K562 (cell line): ENCODE results near the gene CHPF. TPM values are rescaled to one million over a fixed set of nuclear protein-coding genes. Genes with fewer than 3 reads are reported as not detected.
A peak's percentile ranks its signal among the peaks of the same experiment; 100 is the strongest.

Source experiments
- ATAC-seq: fragments of 200-7000 bp; cut with Tn5 transposase; 3 replicates; pipeline ENCODE4 v1.9.1; 2020; ENCODE audit warnings: moderate library complexity
- BruUV-seq: library from RNA; stranded (reverse); fragments of 400-500 nt; replicated peaks from 2 replicates; lab custom pipeline; 2021; lab: Mats Ljungman, UMichigan
- CTCF ChIA-PET: fragments of 300-600 bp; formaldehyde crosslinking; extraction: SDS; loops from one replicate; lab custom pipeline; 2021; ENCODE audit warnings: low intra/inter-chr PET ratio; lab: Yijun Ruan, JAX
- POLR2A ChIA-PET: fragments of 300-600, 350-650 bp; sonication (Branson Sonifier 250); formaldehyde crosslinking; extraction: SDS; loops from one replicate; lab custom pipeline; 2021; ENCODE audit warnings: antibody characterized with exemption, inconsistent platforms; lab: Yijun Ruan, JAX
- DNase-seq, 4 experiments: peaks; one replicate each; pipeline versions ENCODE4 v3.0.0 to v3.0.0-alpha.2; 2011 to 2018; ENCODE audit warnings: low spot score in 3 of 4, mixed read lengths in 3 of 4; ENCODE audit errors: extremely low read depth in 1 of 4
- FAIRE-seq: peaks from 2 replicates; lab custom pipeline; 2011; peaks lifted over from hg19 to GRCh38; lab: Jason Lieb, UNC
- H2AFZ ChIP-seq: 2 replicates; pipeline ENCODE4 v1.6.0; 2011; ENCODE audit warnings: low read depth, low read length, control low read depth, inconsistent platforms
- H3K27ac ChIP-seq: fragments of 200-600 bp; 3 replicates; pipeline ENCODE4 v1.8.0; 2011; ENCODE audit warnings: low read depth, mild to moderate bottlenecking, control low read depth, inconsistent platforms, low read length, moderate library complexity, mixed read lengths; ENCODE audit errors: extremely low read depth
- H3K27me3 ChIP-seq, 2 experiments: fragments of 300-600 bp in 1 of 2; 2 replicates in 1 of 2; 3 replicates in 1 of 2; pipeline versions ENCODE4 v1.6.0 to v1.8.0; 2011; ENCODE audit warnings: inconsistent platforms in 2 of 2, low read length in 2 of 2, mild to moderate bottlenecking in 1 of 2, mixed read lengths in 1 of 2, moderate library complexity in 1 of 2; ENCODE audit not compliant: control insufficient read depth in 2 of 2, insufficient read depth in 2 of 2
- H3K36me3 ChIP-seq: fragments of 300-600 bp; 3 replicates; pipeline ENCODE4 v1.8.0; 2011; ENCODE audit warnings: mild to moderate bottlenecking, low read length, inconsistent platforms; ENCODE audit not compliant: control insufficient read depth, insufficient read depth
- H3K4me1 ChIP-seq, 2 experiments: fragments of 200-600 bp in 1 of 2; replicated peaks in 1 of 2; 2 replicates in 1 of 2; 3 replicates in 1 of 2; pipeline versions ENCODE4 v1.5.1 to v1.8.0; 2011; ENCODE audit warnings: inconsistent platforms in 2 of 2, low read length in 2 of 2, mild to moderate bottlenecking in 1 of 2, mixed read lengths in 1 of 2, moderate library complexity in 1 of 2; ENCODE audit not compliant: control insufficient read depth in 2 of 2, insufficient read depth in 2 of 2
- H3K4me2 ChIP-seq: 2 replicates; pipeline ENCODE4 v1.6.1; 2011; ENCODE audit warnings: low read length, control low read depth, inconsistent platforms, mixed read lengths; ENCODE audit not compliant: insufficient read depth
- H3K4me3 ChIP-seq: fragments of 200-600 bp; sonication (generic), shearing (Covaris generic); 2 replicates; pipeline ENCODE4 v1.5.1; 2016; ENCODE audit warnings: control low read depth, inconsistent platforms
- H3K79me2 ChIP-seq: fragments of 200-600 bp; 3 replicates; pipeline ENCODE4 v1.8.0; 2011; ENCODE audit warnings: low read length, inconsistent platforms; ENCODE audit not compliant: control insufficient read depth, insufficient read depth
- H3K9ac ChIP-seq, 2 experiments: 2 replicates each; pipeline versions ENCODE4 v1.6.0 to v1.6.1; 2011; ENCODE audit warnings: low read depth in 2 of 2, low read length in 2 of 2, control low read depth in 1 of 2, inconsistent platforms in 1 of 2, mild to moderate bottlenecking in 1 of 2, mixed read lengths in 1 of 2; ENCODE audit not compliant: insufficient read depth in 1 of 2
- H3K9me1 ChIP-seq: one replicate; pipeline ENCODE4 v1.6.0; 2011; ENCODE audit warnings: inconsistent platforms, mild to moderate bottlenecking, low read length, moderate library complexity; ENCODE audit not compliant: control insufficient read depth, insufficient read depth
- H3K9me3 ChIP-seq: replicated peaks from 2 replicates; pipeline ENCODE4 v1.5.1; 2011; ENCODE audit warnings: low read depth, low read length, inconsistent platforms; ENCODE audit not compliant: control insufficient read depth, insufficient read depth
- H4K20me1 ChIP-seq: replicated peaks from 2 replicates; pipeline ENCODE4 v1.6.1; 2011; ENCODE audit warnings: low read length, inconsistent platforms, mixed read lengths; ENCODE audit not compliant: control insufficient read depth, insufficient read depth
- KDM5B ChIP-seq: fragments of 200-600 bp; sonication (generic); IDR thresholded peaks from 2 replicates; pipeline ENCODE4 v1.6.1; 2012; ENCODE audit warnings: low read depth, mild to moderate bottlenecking, moderate library complexity, low read length, control low read depth, inconsistent platforms; ENCODE audit not compliant: insufficient replicate concordance
- KLF1 ChIP-seq: fragments of 450-650 bp; IDR thresholded peaks from 2 replicates; pipeline ENCODE4 v1.6.1; 2016; ENCODE audit warnings: missing genetic modification characterization, missing compliant biosample characterization
- ZNF561 ChIP-seq: fragments of 450-650 bp; formaldehyde crosslinking; conservative IDR thresholded peaks from 2 replicates; pipeline ENCODE4 v1.4.0; 2020; ENCODE audit warnings: mild to moderate bottlenecking, moderate library complexity
- ZNF644 ChIP-seq: fragments of 200-800 bp; sonication (Bioruptor generic); IDR thresholded peaks from 2 replicates; pipeline ENCODE4 v1.6.1; 2016; ENCODE audit warnings: low read depth, missing genetic modification characterization, missing compliant biosample characterization
- WGBS: fragments of 100-300 bp; shearing (Covaris generic); methylation state at CpG from one replicate; pipeline ENCODE4 v1.1.6; 2016; ENCODE audit warnings: low coverage, mixed read lengths; ENCODE audit not compliant: insufficient coverage; ENCODE audit errors: missing lambda C conversion rate; 5-methylcytosine and 5-hydroxymethylcytosine counted together
- in situ Hi-C: fragments of 300-500 bp; cut with MboI; formaldehyde crosslinking; loops from 4 replicates; pipeline ENCODE4 v1.15.0; 2018; ENCODE audit warnings: inconsistent platforms, mixed read lengths
- intact Hi-C: fragments of 100-400 bp; cut with micrococcal nuclease; formaldehyde crosslinking; loops from 2 replicates; pipeline ENCODE4 v1.14.2; 2022
- polyA plus RNA-seq, 8 experiments: library from polyadenylated mRNA; depleted of rRNA in 4 of 8; stranded (reverse) in 5 of 8; unstranded in 3 of 8; fragments of >200 nt; fragmentation: Nextera tagmentation in 2 of 8; fragmentation: Illumina TruSeq in 1 of 8; extraction: Ambion mirVana in 2 of 8; extraction: Trizol in 1 of 8; gene quantifications; 2 replicates each; pipeline versions ENCODE4 v1.2.1 to v1.2.3, GENCODE V29; 2011 to 2014; ENCODE audit warnings: inconsistent platforms in 1 of 8, missing spikeins in 1 of 8
- total RNA-seq, 7 experiments: library from RNA; depleted of rRNA in 6 of 7; stranded (reverse); fragments of >200 nt in 6 of 7; fragmentation: Illumina TruSeq in 2 of 7; extraction: Trizol in 2 of 7; gene quantifications; 2 replicates each; pipeline versions ENCODE4 v1.2.1 to v1.2.3, GENCODE V29; 2011 to 2021; ENCODE audit warnings: low replicate concordance in 1 of 7

The CHPF gene
- total and polyA plus RNA-seq, 9 of the 15 experiments (the other 6 are each of a cell fraction or from before 2014, with no cell fraction given), result 0.15 to 57.2 (median 7.9) TPM

GRCh38 chr2:219513787-219514186, 29.8 kb downstream of the CHPF start:
- ATAC-seq (no peak), DNase-seq (no peak), FAIRE-seq (peak; percentile 44)
- BruUV-seq, result no TSS peak
- Histone ChIP-seq H2AFZ (peak overlapping the region; percentile 47), H3K9me3 (no peaks in the 10 kb centered on the region), H3K4me2 (peak overlapping the region; percentile 78), H3K36me3 (peaks cover 4% of the 10 kb centered on the region; the same call in 1 of the 3 replicates), H3K9me1 (peaks cover 3% of the 10 kb centered on the region), H3K4me3 (peak overlapping the region; percentile 38; the same call in 1 of the 2 replicates), H3K27me3 (no peaks in the 10 kb centered on the region), H3K27ac (peak overlapping the region; percentile 77), H3K79me2 (peaks cover 45% of the 10 kb centered on the region), H4K20me1 (no peaks in the 10 kb centered on the region)
- 0% methylated on average over 3 of the region's 4 CpGs for WGBS
- in situ Hi-C loops, result no loop called here
- ChIA-PET POLR2A (interaction anchor here (0.6 to 3.0 kb wide), 4 partner anchors 9 to 53 kb away, joined by 3 to 20 read pairs (median 4); partner anchors contain the start of gene GMPPA), CTCF (interaction anchor here (0.7 kb wide), 1 partner anchor 17 kb away, joined by 3 read pairs; no protein-coding TSS in a partner anchor)
- TF ChIP-seq KLF1 (tag), result no peak
- no peak for TF ChIP-seq ZNF561
- TF ChIP-seq ZNF644 (tag), result peak; percentile 14; the same call in 1 of the 2 replicates
- TF ChIP-seq KDM5B, result peak; percentile 9
- TF ChIP-seq, all 486 proteins: peak for 2
- Histone ChIP-seq H3K4me1 (peaks cover 72 to 93% of the 10 kb centered on the region in 2 experiments), H3K9ac (peak overlapping the region; percentile 58 to 85)
- intact Hi-C loops, result no loop called here
